HG03103 (cell line): ENCODE data around the gene ARHGAP24.

Source experiments
- ATAC-seq: cut with Tn5 transposase; IDR thresholded peaks from one replicate; pipeline ENCODE4 v1.9.1; 2021; ENCODE audit warnings: low read depth; ENCODE audit not compliant: unreplicated experiment

Gene ARHGAP24

GRCh38 chr4:85769009-85769408 lies 294.1 kb downstream of the ARHGAP24 start:
- ATAC-seq = no peak

- no peak for ATAC-seq
These were observed 297.5 kb downstream of the ARHGAP24 start for GRCh38 chr4:85772470-85772869.

GRCh38 chr4:85773372-85773771 lies 298.4 kb downstream of the ARHGAP24 start:
- no peak for ATAC-seq

- no peak for ATAC-seq
These were observed 299.1 kb downstream of the ARHGAP24 start for GRCh38 chr4:85774000-85774399.

GRCh38 chr4:85774489-85774888 lies 299.5 kb downstream of the ARHGAP24 start:
- ATAC-seq = no peak

- ATAC-seq = no peak
These were observed 301.1 kb downstream of the ARHGAP24 start for GRCh38 chr4:85776096-85776495.

GRCh38 chr4:85776579-85776978 lies 301.6 kb downstream of the ARHGAP24 start:
- no peak for ATAC-seq

GRCh38 chr4:85777908-85778631 lies 303.1 kb downstream of the ARHGAP24 start:
- peak; percentile 79 for ATAC-seq

GRCh38 chr4:85778632-85779131 lies 303.7 kb downstream of the ARHGAP24 start:
- peak; percentile 71 for ATAC-seq

- ATAC-seq = peak; percentile 30
These were observed 304.2 kb downstream of the ARHGAP24 start for GRCh38 chr4:85779165-85779564.

GRCh38 chr4:85780664-85781063 lies 305.7 kb downstream of the ARHGAP24 start:
- ATAC-seq = no peak

GRCh38 chr4:85783483-85783882 lies 308.5 kb downstream of the ARHGAP24 start:
- no peak for ATAC-seq

GRCh38 chr4:85783900-85784299 lies 308.9 kb downstream of the ARHGAP24 start:
- ATAC-seq = no peak

- no peak for ATAC-seq
These were observed 309.4 kb downstream of the ARHGAP24 start for GRCh38 chr4:85784348-85784747.

- ATAC-seq = no peak
These were observed 310.0 kb downstream of the ARHGAP24 start for GRCh38 chr4:85784947-85785346.

GRCh38 chr4:85787133-85787532 lies 312.2 kb downstream of the ARHGAP24 start:
- ATAC-seq = no peak

GRCh38 chr4:85788604-85789003 lies 313.7 kb downstream of the ARHGAP24 start:
- ATAC-seq = no peak

GRCh38 chr4:85789241-85789640 lies 314.3 kb downstream of the ARHGAP24 start:
- no peak for ATAC-seq

GRCh38 chr4:85790582-85790981 lies 315.6 kb downstream of the ARHGAP24 start:
- ATAC-seq = no peak

GRCh38 chr4:85792376-85793232 lies 317.7 kb downstream of the ARHGAP24 start:
- no peak for ATAC-seq

- ATAC-seq = no peak
These were observed 318.3 kb downstream of the ARHGAP24 start for GRCh38 chr4:85793233-85793585.
